ENCODE data around the gene ADAMTS16.

ADAMTS16 gene

DNA sequence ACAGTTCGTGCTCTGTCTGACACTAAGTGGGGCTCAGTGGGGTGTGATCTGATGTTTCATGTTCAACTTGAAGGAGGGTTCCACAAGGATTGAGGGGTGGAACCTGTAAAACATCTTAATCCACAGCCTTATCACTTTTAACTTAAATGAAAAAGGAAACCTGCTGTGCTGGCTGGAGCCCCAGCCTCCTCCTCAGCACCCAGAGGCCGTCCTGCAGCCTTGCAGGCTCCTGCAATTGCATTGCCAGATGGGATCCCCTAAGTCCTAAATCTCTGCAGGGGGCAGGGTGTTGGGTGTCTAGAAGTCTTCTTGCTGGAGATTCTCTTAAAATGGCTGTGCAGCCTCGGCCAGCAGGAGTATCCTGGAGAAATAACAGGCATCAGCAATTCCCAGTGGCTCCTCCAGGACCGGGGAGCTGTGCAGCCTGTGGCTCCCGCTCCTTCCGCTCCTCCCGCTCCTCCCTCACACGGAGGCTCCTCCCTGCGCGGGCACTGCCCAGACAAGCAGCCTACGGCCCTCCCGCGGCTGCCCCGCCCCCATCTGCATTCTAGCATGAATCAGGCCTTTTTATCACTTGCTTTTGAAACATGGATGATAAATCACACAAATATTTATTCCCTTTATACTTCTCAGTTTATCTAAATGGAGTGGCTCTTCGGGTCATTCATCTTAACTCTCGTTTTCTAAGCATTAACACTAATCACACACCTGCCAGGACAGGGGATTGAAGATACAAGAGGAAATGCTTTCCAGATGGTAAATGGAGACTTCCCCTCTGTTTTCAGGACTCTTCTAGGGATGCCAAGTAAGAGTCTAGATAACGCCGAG, 131.0 kb downstream of the ADAMTS16 start:
- Histone ChIP-seq H4K20me1 (ENCODE audit: insufficient read depth, low read length) (no peaks in the 10 kb centered on the region), H3K4me3 (ENCODE audit: low read length) (no peak overlapping the region), H3K9me2 (replicated peaks; ENCODE audit: insufficient read depth, low read length) (no peaks in the 10 kb centered on the region), H3K4me2 (ENCODE audit: low read depth, low read length) (no peak overlapping the region), H3K27ac (ENCODE audit: low read length) (no peak overlapping the region), H3K4me1 (ENCODE audit: low read length) (no peaks in the 10 kb centered on the region), H3K79me2 (ENCODE audit: low read length) (no peaks in the 10 kb centered on the region), H3K36me3 (replicated peaks; ENCODE audit: insufficient read depth, low read length) (no peaks in the 10 kb centered on the region), H3K9ac (ENCODE audit: low read length) (no peak overlapping the region), H3K9me3 (replicated peaks; ENCODE audit: insufficient read depth, low read length) (no peaks in the 10 kb centered on the region), H3K27me3 (replicated peaks; ENCODE audit: insufficient read depth, low read length) (no peaks in the 10 kb centered on the region), H3F3A (ENCODE audit: insufficient read depth, low read length) (no peaks in the 10 kb centered on the region), H2AFZ (ENCODE audit: low read length) (no peak overlapping the region)
- DNase-seq, result no peak
- TF ChIP-seq EZH2 (optimal IDR thresholded peaks at IDR 0.05; ENCODE audit: low read depth, low read length) (no peak), CTCF (IDR thresholded peaks at IDR 0.05; ENCODE audit: low read length) (no peak), EZH2phosphoT487 (IDR thresholded peaks at IDR 0.05; ENCODE audit: low read length) (no peak)

- Histone ChIP-seq H3K9me2 (replicated peaks; ENCODE audit: insufficient read depth, low read length) (no peaks in the 10 kb centered on the region), H3K4me1 (ENCODE audit: low read length) (no peaks in the 10 kb centered on the region), H3F3A (ENCODE audit: insufficient read depth, low read length) (no peaks in the 10 kb centered on the region), H3K9ac (ENCODE audit: low read length) (no peak overlapping the region), H3K27ac (ENCODE audit: low read length) (no peak overlapping the region), H2AFZ (ENCODE audit: low read length) (no peak overlapping the region), H3K4me2 (ENCODE audit: low read depth, low read length) (no peak overlapping the region), H3K9me3 (replicated peaks; ENCODE audit: insufficient read depth, low read length) (no peaks in the 10 kb centered on the region), H3K36me3 (replicated peaks; ENCODE audit: insufficient read depth, low read length) (no peaks in the 10 kb centered on the region), H4K20me1 (ENCODE audit: insufficient read depth, low read length) (no peaks in the 10 kb centered on the region), H3K79me2 (ENCODE audit: low read length) (no peaks in the 10 kb centered on the region), H3K4me3 (ENCODE audit: low read length) (no peak overlapping the region), H3K27me3 (replicated peaks; ENCODE audit: insufficient read depth, low read length) (no peaks in the 10 kb centered on the region)
- DNase-seq, result no peak
- TF ChIP-seq CTCF (IDR thresholded peaks at IDR 0.05; ENCODE audit: low read length) (no peak), EZH2phosphoT487 (IDR thresholded peaks at IDR 0.05; ENCODE audit: low read length) (no peak), EZH2 (optimal IDR thresholded peaks at IDR 0.05; ENCODE audit: low read depth, low read length) (no peak)
Measured at GRCh38 chr5:5271786-5272321, 131.7 kb downstream of the ADAMTS16 start.

DNA sequence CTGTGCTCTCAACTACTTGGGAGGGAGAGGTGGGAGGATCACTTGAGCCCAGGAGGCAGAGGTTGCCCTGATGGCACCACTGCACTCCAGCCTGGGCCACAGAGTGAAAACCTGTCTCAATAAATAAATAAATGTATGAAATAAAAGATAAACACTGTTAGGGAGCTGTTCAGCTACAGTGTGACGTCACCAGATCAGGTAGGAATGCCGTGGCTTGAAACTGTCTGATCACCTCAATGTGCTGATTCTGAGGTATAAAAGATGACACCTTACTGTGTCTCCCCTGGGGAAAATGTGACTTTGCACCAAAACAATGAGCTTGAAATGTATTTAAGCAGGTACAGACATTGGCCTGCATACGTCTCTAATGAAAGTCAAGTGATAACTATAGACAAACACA, 133.3 kb downstream of the ADAMTS16 start:
- Histone ChIP-seq H3K9ac (ENCODE audit: low read length) (no peak overlapping the region), H3K4me3 (ENCODE audit: low read length) (no peak overlapping the region), H3K4me2 (ENCODE audit: low read depth, low read length) (no peak overlapping the region), H2AFZ (ENCODE audit: low read length) (no peak overlapping the region), H4K20me1 (ENCODE audit: insufficient read depth, low read length) (no peaks in the 10 kb centered on the region), H3K9me3 (replicated peaks; ENCODE audit: insufficient read depth, low read length) (no peaks in the 10 kb centered on the region), H3K4me1 (ENCODE audit: low read length) (no peaks in the 10 kb centered on the region), H3K9me2 (replicated peaks; ENCODE audit: insufficient read depth, low read length) (no peaks in the 10 kb centered on the region), H3K36me3 (replicated peaks; ENCODE audit: insufficient read depth, low read length) (no peaks in the 10 kb centered on the region), H3K27ac (ENCODE audit: low read length) (no peak overlapping the region), H3K27me3 (replicated peaks; ENCODE audit: insufficient read depth, low read length) (no peaks in the 10 kb centered on the region), H3K79me2 (ENCODE audit: low read length) (no peaks in the 10 kb centered on the region), H3F3A (ENCODE audit: insufficient read depth, low read length) (no peaks in the 10 kb centered on the region)
- DNase-seq, result no peak
- no peak for TF ChIP-seq CTCF (IDR thresholded peaks at IDR 0.05; ENCODE audit: low read length)
- no peak for TF ChIP-seq EZH2 (optimal IDR thresholded peaks at IDR 0.05; ENCODE audit: low read depth, low read length)
- no peak for TF ChIP-seq EZH2phosphoT487 (IDR thresholded peaks at IDR 0.05; ENCODE audit: low read length)

All from MM.1S (cell line).